Measurements from ENCODE around the gene AUTS2.
"Not testable (repeated sequence)": the region's sequence is repeated elsewhere in the genome, so short reads cannot be mapped to it uniquely, and the experiment has no call there.

AUTS2 gene

GRCh38 chr7:70338015-70338414 lies 739.7 kb downstream of the AUTS2 start:
- DNase-seq, result no peak

GRCh38 chr7:70340236-70340635 lies 742.0 kb downstream of the AUTS2 start:
- no peak for DNase-seq

- DNase-seq, result no peak
Measured at GRCh38 chr7:70341446-70341845, 743.2 kb downstream of the AUTS2 start.

DNA sequence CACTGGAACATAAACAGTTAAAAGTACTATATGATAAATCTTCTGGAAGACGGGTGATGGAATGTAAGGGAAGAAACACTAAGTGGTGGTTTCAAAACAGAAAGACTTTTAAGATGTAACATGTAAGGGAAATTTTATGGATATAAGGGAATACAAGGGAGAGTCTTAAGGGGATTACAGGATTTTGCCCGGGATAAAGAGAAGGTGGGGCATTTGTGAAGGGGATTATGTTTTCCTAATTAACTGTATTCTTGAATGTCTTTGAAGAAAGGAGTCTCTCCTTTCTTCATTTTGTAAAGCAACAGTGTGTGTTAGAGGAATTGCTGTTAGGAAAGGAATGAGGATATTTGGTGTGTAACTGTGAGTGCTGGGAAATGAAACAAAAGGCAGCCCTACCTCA lies 745.2 kb downstream of the AUTS2 start:
- no peak for DNase-seq

GRCh38 chr7:70344726-70345125 lies 746.5 kb downstream of the AUTS2 start:
- DNase-seq, result no peak

GRCh38 chr7:70346844-70347462 lies 748.7 kb downstream of the AUTS2 start:
- DNase-seq, result no peak

DNA sequence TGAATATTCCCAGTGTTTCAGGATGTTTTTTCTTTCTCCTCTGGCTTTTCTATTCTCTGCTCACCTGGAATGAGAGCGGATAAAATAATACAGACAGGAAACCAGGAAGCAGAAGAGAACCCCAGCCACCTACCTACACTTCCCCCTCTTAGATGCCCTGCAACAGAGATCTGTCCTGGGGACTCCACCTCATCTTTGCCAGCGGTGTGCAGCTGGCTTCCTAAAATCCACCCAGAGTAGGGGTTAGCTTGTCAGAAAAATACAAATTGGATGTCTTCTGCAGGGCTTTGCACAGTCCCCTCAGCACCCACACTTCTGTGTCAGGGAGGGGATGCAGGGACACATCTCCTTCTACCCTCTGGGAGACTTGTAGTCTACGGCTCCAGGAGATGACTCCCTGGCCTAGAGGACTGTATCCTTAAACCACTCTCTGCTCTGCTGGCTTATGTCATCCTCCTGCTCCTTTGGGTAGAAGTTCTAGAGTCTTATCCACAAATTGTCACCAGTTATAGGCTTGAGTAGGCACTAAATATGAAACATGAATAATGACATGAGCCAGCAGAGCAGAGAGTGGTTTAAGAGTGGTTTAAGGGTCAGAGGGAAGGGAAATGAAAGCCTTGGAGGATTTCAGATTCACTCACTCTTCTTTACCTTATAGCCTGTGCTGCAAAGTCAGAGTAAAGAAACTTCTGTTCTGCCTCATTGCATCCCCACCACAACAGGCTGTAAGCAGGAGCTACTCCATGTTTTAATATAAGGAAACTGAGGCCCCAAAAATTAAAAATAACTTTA lies 749.4 kb downstream of the AUTS2 start:
- DNase-seq, result no peak

GRCh38 chr7:70349031-70349430 lies 750.8 kb downstream of the AUTS2 start:
- DNase-seq, result no peak

DNA sequence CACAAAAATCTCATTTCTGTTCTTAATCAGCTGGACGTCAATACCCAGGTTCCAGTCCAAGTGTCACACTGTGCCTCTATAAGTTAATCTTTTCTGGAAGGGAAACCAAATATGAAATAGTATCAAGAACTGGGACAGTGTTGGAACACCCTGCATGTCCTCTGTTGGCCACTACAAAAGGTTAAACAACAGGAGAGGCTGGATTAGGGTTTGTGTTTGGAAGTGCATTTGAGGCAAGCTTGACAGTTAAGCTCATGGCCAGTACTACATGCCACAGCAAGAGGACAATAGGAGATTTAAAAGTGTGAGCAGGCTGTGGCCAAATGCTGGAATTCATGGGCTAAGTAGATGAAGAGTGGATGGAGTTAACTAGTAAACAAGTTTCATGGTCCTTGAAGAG lies 751.5 kb downstream of the AUTS2 start:
- DNase-seq, result no peak

GRCh38 chr7:70352088-70352487 lies 753.8 kb downstream of the AUTS2 start:
- DNase-seq, result no peak

GRCh38 chr7:70352906-70353305 lies 754.6 kb downstream of the AUTS2 start:
- no peak for DNase-seq

GRCh38 chr7:70353330-70353945 lies 755.2 kb downstream of the AUTS2 start:
- no peak for DNase-seq

DNA sequence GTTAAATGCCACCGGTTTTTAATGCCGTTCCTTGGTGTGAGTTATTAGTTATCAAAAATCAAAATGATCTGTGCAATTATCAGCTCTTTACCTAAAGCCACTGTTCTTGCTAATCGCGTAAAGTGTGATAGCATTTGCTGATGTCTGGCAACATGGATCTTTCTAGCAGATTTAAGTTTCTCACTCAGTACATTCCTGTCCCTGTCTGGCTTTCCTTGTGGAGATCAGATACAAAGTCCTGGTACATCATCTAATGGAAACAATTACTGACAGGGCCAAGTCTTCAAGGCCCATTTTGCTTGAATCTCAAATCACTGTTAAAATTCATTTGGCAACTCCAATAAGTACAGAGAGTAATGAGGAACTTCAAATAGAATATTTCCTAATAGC lies 755.7 kb downstream of the AUTS2 start:
- DNase-seq, result no peak

DNA sequence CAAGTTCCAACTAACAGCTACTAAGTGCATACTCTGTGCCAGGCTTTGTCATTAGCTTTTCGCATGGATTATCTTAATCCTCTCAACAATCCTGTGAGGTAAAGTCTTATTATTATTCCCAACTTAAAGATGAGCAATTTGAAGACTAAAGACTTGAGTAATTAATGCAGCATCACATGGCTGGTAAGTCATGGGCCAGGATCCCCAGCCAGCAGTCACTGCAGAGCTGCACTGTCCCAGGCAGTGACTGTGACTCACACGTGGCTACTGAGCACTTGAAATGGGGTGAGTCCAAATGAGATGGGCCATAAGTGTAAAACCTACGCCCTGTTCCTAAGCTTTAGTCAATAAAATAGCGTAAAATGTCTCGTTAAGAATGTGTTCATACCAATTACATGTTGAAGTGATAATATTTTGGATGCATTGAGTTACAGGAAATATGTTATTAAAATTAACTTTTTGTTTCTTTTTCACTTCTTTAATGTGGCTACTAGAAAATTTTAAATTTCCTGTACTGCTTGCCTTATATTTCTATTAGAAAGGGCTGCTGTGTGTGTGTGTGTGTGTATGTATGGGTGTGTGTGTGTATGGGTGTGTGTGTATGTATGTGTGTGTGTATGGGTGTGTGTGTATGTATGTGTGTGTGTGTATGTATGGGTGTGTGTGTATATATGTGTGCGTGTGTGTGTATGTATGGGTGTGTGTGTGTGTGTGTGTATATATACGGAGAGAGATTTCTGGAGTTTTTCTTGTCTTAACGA lies 756.3 kb downstream of the AUTS2 start:
- DNase-seq, result no peak

- DNase-seq, result no peak
Measured at GRCh38 chr7:70355198-70356020, 757.1 kb downstream of the AUTS2 start.

DNA sequence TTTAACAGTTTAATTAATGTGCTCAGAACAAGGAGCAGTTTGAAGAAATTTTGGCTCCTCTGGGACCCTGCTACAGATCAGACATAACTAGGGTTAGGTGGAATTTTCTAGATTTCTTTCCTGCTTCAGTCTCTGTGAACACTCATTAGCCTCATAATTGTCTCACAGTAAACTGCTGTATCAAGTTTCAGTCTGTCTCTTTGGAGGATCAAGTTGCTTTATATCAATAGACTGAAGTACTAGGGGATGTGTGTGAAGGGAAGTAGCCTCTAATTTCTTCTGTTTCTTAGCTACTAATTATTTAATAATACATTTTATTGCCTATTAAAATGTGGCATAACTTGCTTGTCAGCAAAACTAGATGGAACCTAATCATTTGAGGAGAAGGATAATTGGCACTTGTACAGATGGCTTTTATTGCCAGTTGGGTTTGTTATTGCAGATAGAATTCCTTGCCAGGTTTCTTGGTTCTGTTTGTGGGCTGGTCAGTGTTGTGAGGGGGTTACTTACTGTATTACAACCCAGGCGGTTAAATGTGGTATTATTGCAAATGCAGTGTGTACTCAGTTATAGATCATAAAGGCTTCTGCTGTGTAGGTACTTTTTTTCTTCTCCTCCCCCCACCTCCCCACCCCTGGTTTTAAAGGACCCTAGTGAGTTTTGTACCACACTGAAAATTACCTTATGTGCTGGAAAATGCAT lies 758.0 kb downstream of the AUTS2 start:
- DNase-seq, result no peak

- no peak for DNase-seq
Measured at GRCh38 chr7:70356787-70357328, 758.6 kb downstream of the AUTS2 start.

DNA sequence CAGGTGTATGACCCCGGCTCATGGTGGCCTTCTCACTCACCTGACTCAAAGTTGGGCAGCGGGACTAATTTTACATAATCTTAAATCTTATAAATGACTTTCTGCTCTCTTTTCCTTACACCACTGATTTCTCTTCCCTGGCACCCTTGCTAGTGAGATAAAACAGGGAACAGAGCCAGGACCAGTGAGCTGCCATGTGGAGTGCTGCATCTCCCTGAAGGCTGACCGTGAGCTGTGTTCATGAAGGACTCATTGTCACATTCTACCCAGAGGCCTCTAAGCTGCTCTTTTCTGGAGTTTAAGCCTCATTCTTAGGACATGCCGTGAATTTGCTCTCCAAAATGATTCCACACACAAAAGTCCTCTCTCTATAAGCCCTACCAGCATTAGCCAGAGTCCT lies 762.3 kb downstream of the AUTS2 start:
- peak in 1 of 51 donors; percentile 3 for DNase-seq

DNA sequence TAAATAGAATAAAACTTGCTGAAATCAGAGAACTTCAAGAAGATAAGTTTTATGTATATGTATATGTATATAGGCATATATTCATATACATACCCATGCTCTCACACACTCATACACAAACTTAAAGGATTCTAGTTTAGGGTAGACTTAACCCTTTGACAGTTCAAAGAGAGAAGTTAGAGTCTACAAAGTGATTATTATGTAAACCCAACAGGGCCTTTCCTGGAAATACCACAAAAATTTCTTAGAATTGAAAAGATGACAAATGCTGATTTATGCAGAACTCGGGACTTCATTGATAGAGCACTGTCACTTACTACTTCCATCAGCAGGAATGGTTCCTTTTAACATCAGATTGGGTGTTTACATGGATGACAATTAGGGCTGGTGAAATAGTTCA lies 763.5 kb downstream of the AUTS2 start:
- no peak for DNase-seq

GRCh38 chr7:70364393-70364792 lies 766.1 kb downstream of the AUTS2 start:
- not testable (repeated sequence) for DNase-seq

Measured in hypothalamus (tissue), 51 donors.